Astrocyte (in vitro differentiated cells and primary cell): ENCODE measurements around the gene AP3S2.

Source experiments
- EZH2 ChIP-seq: IDR thresholded peaks from 2 replicates; pipeline ENCODE4 v1.6.1; 2012; ENCODE audit warnings: mild to moderate bottlenecking, low read length, inconsistent platforms; ENCODE audit not compliant: insufficient read depth
- TF ChIP-seq, protein P1 (sequence below): IDR thresholded peaks from 2 replicates; pipeline ENCODE4 v1.5.1; 2011; ENCODE audit warnings: low read depth, mild to moderate bottlenecking, inconsistent platforms, low read length, moderate library complexity; ENCODE audit not compliant: insufficient read depth

- TF ChIP-seq, protein P1, sequence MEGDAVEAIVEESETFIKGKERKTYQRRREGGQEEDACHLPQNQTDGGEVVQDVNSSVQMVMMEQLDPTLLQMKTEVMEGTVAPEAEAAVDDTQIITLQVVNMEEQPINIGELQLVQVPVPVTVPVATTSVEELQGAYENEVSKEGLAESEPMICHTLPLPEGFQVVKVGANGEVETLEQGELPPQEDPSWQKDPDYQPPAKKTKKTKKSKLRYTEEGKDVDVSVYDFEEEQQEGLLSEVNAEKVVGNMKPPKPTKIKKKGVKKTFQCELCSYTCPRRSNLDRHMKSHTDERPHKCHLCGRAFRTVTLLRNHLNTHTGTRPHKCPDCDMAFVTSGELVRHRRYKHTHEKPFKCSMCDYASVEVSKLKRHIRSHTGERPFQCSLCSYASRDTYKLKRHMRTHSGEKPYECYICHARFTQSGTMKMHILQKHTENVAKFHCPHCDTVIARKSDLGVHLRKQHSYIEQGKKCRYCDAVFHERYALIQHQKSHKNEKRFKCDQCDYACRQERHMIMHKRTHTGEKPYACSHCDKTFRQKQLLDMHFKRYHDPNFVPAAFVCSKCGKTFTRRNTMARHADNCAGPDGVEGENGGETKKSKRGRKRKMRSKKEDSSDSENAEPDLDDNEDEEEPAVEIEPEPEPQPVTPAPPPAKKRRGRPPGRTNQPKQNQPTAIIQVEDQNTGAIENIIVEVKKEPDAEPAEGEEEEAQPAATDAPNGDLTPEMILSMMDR: no peak
- TF ChIP-seq EZH2: no peak
These were observed 18.4 kb upstream of the AP3S2 start for GRCh38 chr15:89912145-89912673.
